ENCODE results near the gene PSME3IP1.

Gene PSME3IP1

GRCh38 chr16:57137043-57137442 is 48.8 kb downstream of the PSME3IP1 start:
- Histone ChIP-seq H4K20me1 (ENCODE audit: insufficient read depth, low read length) (no peaks in the 10 kb centered on the region), H3K4me2 (ENCODE audit: low read length) (no peak overlapping the region), H3F3A (ENCODE audit: insufficient read depth, low read length) (no peaks in the 10 kb centered on the region), H3K27me3 (ENCODE audit: insufficient read depth, low read length) (no peaks in the 10 kb centered on the region), H3K36me3 (ENCODE audit: insufficient read depth, low read length) (no peaks in the 10 kb centered on the region), H3K4me1 (ENCODE audit: insufficient read depth, low read length, severe bottlenecking) (peaks cover 19% of the 10 kb centered on the region), H3K9me2 (ENCODE audit: low read depth, low read length) (no peaks in the 10 kb centered on the region), H3K79me2 (ENCODE audit: insufficient read depth, low read length) (no peaks in the 10 kb centered on the region), H3K9me3 (ENCODE audit: low read length) (no peaks in the 10 kb centered on the region), H3K9ac (ENCODE audit: low read length) (no peak overlapping the region), H2AFZ (ENCODE audit: low read length) (0 out of 2 replicates have a peak overlapping the region, but pooled peaks have one; percentile 52), H3K4me3 (ENCODE audit: low read depth, low read length, poor library complexity, severe bottlenecking) (no peak overlapping the region), H3K27ac (ENCODE audit: low read depth, low read length, poor library complexity, severe bottlenecking) (no peak overlapping the region)
- TF ChIP-seq CTCF (IDR thresholded peaks at IDR 0.05; ENCODE audit: low read length) (no peak), EZH2 (IDR thresholded peaks at IDR 0.05; ENCODE audit: borderline replicate concordance, low read length) (no peak)

GRCh38 chr16:57134982-57135381 is 50.9 kb downstream of the PSME3IP1 start:
- no peak overlapping the region for H3K9ac ChIP-seq (ENCODE audit: low read length)
- H2AFZ ChIP-seq (ENCODE audit: low read length) = no peak overlapping the region
- H4K20me1 ChIP-seq (ENCODE audit: insufficient read depth, low read length) = no peaks in the 10 kb centered on the region
- H3K27me3 ChIP-seq (ENCODE audit: insufficient read depth, low read length) = no peaks in the 10 kb centered on the region
- H3F3A ChIP-seq (ENCODE audit: insufficient read depth, low read length) = no peaks in the 10 kb centered on the region
- peak overlapping the region; percentile 26; the same call in 1 of the 2 replicates for H3K4me2 ChIP-seq (ENCODE audit: low read length)
- TF ChIP-seq EZH2 (IDR thresholded peaks at IDR 0.05; ENCODE audit: borderline replicate concordance, low read length) (no peak), CTCF (IDR thresholded peaks at IDR 0.05; ENCODE audit: low read length) (no peak)
- H3K4me3 ChIP-seq (ENCODE audit: low read depth, low read length, poor library complexity, severe bottlenecking) = no peak overlapping the region
- H3K9me2 ChIP-seq (ENCODE audit: low read depth, low read length) = no peaks in the 10 kb centered on the region
- no peaks in the 10 kb centered on the region for H3K9me3 ChIP-seq (ENCODE audit: low read length)
- peaks cover 19% of the 10 kb centered on the region for H3K4me1 ChIP-seq (ENCODE audit: insufficient read depth, low read length, severe bottlenecking)
- no peak overlapping the region for H3K27ac ChIP-seq (ENCODE audit: low read depth, low read length, poor library complexity, severe bottlenecking)
- no peaks in the 10 kb centered on the region for H3K79me2 ChIP-seq (ENCODE audit: insufficient read depth, low read length)
- H3K36me3 ChIP-seq (ENCODE audit: insufficient read depth, low read length) = no peaks in the 10 kb centered on the region

DNA sequence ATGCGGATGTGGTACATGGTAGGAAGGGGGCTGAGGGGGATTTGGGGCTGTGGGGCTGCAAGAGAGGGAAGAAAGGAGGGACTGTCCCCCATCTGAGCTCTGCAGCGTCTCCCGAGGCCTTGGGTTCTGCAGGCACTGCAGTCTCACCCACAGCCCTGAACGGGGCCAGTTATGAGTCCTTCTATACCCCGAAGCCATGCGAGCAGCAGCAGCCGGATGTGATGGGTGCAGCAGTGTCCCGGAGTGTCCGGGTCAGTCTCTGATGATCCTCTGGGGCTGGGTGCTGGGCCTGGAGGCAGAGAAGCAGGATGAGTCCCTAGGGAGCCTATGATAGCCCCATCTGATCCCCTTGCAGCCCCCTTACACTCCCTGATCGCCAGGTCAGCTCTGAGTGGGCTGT is 52.0 kb downstream of the PSME3IP1 start:
- peaks cover 19% of the 10 kb centered on the region for H3K4me1 ChIP-seq (ENCODE audit: insufficient read depth, low read length, severe bottlenecking)
- H3K36me3 ChIP-seq (ENCODE audit: insufficient read depth, low read length) = no peaks in the 10 kb centered on the region
- H3K4me2 ChIP-seq (ENCODE audit: low read length) = no peak overlapping the region
- H3K9ac ChIP-seq (ENCODE audit: low read length) = no peak overlapping the region
- no peaks in the 10 kb centered on the region for H3F3A ChIP-seq (ENCODE audit: insufficient read depth, low read length)
- no peaks in the 10 kb centered on the region for H3K79me2 ChIP-seq (ENCODE audit: insufficient read depth, low read length)
- no peaks in the 10 kb centered on the region for H3K27me3 ChIP-seq (ENCODE audit: insufficient read depth, low read length)
- H3K9me2 ChIP-seq (ENCODE audit: low read depth, low read length) = no peaks in the 10 kb centered on the region
- no peak overlapping the region for H2AFZ ChIP-seq (ENCODE audit: low read length)
- no peak overlapping the region for H3K27ac ChIP-seq (ENCODE audit: low read depth, low read length, poor library complexity, severe bottlenecking)
- no peaks in the 10 kb centered on the region for H4K20me1 ChIP-seq (ENCODE audit: insufficient read depth, low read length)
- TF ChIP-seq CTCF (IDR thresholded peaks at IDR 0.05; ENCODE audit: low read length) (no peak), EZH2 (IDR thresholded peaks at IDR 0.05; ENCODE audit: borderline replicate concordance, low read length) (no peak)
- no peaks in the 10 kb centered on the region for H3K9me3 ChIP-seq (ENCODE audit: low read length)
- H3K4me3 ChIP-seq (ENCODE audit: low read depth, low read length, poor library complexity, severe bottlenecking) = no peak overlapping the region

Measured in OCI-LY1 (cell line).